ENCODE data around the gene ACSL3.

Gene ACSL3

DNA sequence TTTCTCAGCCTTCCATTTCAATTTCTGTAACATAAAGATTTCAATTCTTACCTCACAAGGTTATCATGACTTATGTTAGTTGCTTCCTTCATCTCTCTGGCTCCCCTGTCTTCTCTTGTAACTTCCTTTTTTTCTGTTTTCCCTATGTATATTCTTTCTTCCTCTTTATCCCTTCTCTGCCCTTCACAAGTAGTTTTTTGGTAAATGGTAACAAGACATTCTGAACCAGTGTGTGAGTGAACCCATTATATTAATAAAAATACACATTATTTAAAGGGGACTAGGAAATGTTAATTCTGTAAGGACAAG lies 8.4 kb downstream of the ACSL3 start:
- DNase-seq (ENCODE audit: extremely low spot score), result no peak
- no peak for TF ChIP-seq CTCF (IDR thresholded peaks at IDR 0.05; ENCODE audit: control extremely low read depth, extremely low read depth, low read depth, missing control alignments)
- POLR2A ChIA-PET, result no interaction called here
- CTCF ChIA-PET, result interaction anchor here (1.3 to 1.6 kb wide), 2 partner anchors 73 to 162 kb away, joined by 3 to 5 read pairs; no protein-coding TSS in a partner anchor

GRCh38 chr2:222871291-222871690 lies 10.5 kb downstream of the ACSL3 start:
- ChIA-PET POLR2A (no interaction called here), CTCF (no interaction called here)
- no peak for DNase-seq (ENCODE audit: extremely low spot score)
- no peak for TF ChIP-seq CTCF (IDR thresholded peaks at IDR 0.05; ENCODE audit: control extremely low read depth, extremely low read depth, low read depth, missing control alignments)

DNA sequence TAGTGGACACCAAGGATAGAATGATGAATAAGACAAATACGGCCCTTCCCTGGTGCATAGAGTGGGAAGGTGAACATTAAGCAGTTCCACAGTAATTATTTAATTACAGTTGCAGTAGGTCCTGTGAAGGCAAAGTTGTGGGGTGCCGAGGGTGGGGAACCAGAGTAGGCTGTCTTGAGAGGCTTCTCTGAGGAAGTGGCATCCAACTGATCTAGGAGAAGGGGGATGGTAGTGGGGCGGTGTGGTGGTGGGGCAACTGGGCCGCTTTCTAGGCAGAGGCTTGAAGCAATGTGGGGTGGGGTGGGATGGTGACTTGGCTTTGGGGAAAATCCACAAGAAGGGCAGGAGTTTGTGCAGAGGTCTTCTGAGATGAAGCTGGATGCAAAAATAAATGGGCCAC lies 11.7 kb downstream of the ACSL3 start:
- CTCF ChIA-PET, result interaction anchor here (0.7 kb wide), 1 partner anchor 181 kb away, joined by 3 read pairs; no protein-coding TSS in a partner anchor
- no peak for DNase-seq (ENCODE audit: extremely low spot score)
- no peak for TF ChIP-seq CTCF (IDR thresholded peaks at IDR 0.05; ENCODE audit: control extremely low read depth, extremely low read depth, low read depth, missing control alignments)
- POLR2A ChIA-PET, result no interaction called here

- no peak for TF ChIP-seq CTCF (IDR thresholded peaks at IDR 0.05; ENCODE audit: control extremely low read depth, extremely low read depth, low read depth, missing control alignments)
- CTCF ChIA-PET, result interaction anchor here (0.9 to 2.8 kb wide), 4 partner anchors 12 to 165 kb away, joined by 3 to 12 read pairs (median 3); no protein-coding TSS in a partner anchor
- no peak for DNase-seq (ENCODE audit: extremely low spot score)
- POLR2A ChIA-PET, result no interaction called here
These were observed 14.6 kb downstream of the ACSL3 start for GRCh38 chr2:222875482-222875881.

DNA sequence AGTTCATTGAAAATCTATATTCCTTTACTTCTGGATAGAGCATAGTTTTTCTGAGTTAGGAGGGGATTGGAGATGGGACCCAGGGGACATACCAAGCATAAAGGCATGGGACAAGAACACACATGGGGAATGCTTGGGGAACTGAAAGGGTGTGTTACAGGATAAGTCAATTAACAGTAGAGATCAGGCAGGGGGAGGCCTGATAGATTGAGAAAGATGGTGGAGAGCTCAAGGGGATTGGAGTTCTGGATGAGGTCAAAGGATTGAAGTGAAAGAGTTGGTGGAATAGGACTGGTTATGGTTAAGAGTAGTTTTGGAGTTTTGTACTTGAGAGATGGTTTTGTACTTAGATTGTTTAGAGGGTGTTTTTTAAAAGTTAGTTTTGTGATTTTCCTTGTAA lies 16.1 kb downstream of the ACSL3 start:
- ChIA-PET CTCF (interaction anchor here (0.9 to 2.8 kb wide), 4 partner anchors 10 to 26 kb away, joined by 3 to 12 read pairs (median 6); no protein-coding TSS in a partner anchor), POLR2A (no interaction called here)
- DNase-seq (ENCODE audit: extremely low spot score), result no peak
- TF ChIP-seq CTCF (IDR thresholded peaks at IDR 0.05; ENCODE audit: control extremely low read depth, extremely low read depth, low read depth, missing control alignments), result no peak

DNA sequence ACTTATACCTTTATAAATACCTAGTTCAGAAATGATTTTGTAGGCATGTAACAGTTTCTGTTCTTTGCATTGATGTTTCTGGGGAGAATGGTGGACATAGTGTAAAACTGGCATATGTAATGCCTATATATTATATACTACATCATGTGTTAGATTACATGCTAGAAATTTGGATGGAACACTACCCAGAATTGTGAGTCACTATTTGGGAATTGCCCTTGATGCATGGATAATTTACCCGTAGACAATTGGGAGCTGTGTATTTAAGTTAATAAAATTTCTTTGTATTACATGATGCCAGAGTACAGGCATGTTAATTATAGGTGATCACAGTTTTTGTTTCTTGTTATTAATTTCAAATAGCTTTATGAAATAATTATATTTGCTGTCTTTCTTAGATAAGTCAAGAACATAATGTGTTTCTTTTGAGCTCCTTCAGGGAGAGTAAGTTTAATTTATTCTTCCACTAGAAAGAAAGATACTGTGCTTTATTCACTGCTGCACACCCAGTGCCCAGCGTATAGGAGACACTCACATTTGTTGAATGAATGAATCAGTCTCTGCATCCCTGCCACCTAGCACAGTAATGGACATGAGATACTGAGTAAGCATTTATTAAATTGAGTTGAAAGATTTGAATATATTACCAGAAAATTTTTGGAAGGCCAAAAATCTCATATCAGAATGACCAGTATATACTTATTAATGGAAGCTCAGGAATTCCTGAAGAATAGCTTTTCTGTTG lies 16.9 kb downstream of the ACSL3 start:
- TF ChIP-seq CTCF (IDR thresholded peaks at IDR 0.05; ENCODE audit: control extremely low read depth, extremely low read depth, low read depth, missing control alignments), result no peak
- ChIA-PET CTCF (interaction anchor here (0.7 to 2.3 kb wide), 4 partner anchors 12 to 80 kb away, joined by 3 to 8 read pairs (median 4); no protein-coding TSS in a partner anchor), POLR2A (no interaction called here)
- DNase-seq (ENCODE audit: extremely low spot score), result no peak
